H1 (cell line): Measurements from ENCODE around the gene CNR2. TPM values are rescaled to one million over a fixed set of nuclear protein-coding genes. Genes with fewer than 3 reads are reported as not detected.

ENCODE experiments used
- CTCF ChIA-PET: fragments of 300-600 bp; sonication (Branson Sonifier 250); formaldehyde crosslinking; loops from one replicate; lab custom pipeline; 2021; ENCODE audit not compliant: partially characterized antibody; lab: Charles Lee
- POLR2A ChIA-PET: fragments of 300-600 bp; sonication (Branson Sonifier 250); formaldehyde crosslinking; loops from one replicate; lab custom pipeline; 2021; ENCODE audit warnings: inconsistent platforms; ENCODE audit not compliant: partially characterized antibody; lab: Charles Lee
- DNase-seq, 2 experiments: peaks; one replicate each; pipeline versions ENCODE4 v3.0.0 to v3.0.0-alpha.2; 2010 to 2022; ENCODE audit warnings: low spot score in 2 of 2, low read depth in 1 of 2, mixed read lengths in 1 of 2
- FAIRE-seq: peaks from 2 replicates; lab custom pipeline; 2011; peaks lifted over from hg19 to GRCh38; lab: Jason Lieb, UNC
- H2AFZ ChIP-seq: 2 replicates; pipeline ENCODE4 v1.8.1; 2012; ENCODE audit warnings: low read length, inconsistent platforms
- H2AK5ac ChIP-seq: 2 replicates; pipeline ENCODE4 v1.6.1; 2013; ENCODE audit warnings: low read depth, low read length
- H2BK120ac ChIP-seq: replicated peaks from 2 replicates; pipeline ENCODE3; 2013; ENCODE audit warnings: low read depth, low read length, inconsistent platforms
- H2BK12ac ChIP-seq: 2 replicates; pipeline ENCODE4 v1.6.1; 2013; ENCODE audit warnings: low read depth, low read length
- H2BK15ac ChIP-seq: 2 replicates; pipeline ENCODE4 v1.6.1; 2013; ENCODE audit warnings: low read length
- H2BK20ac ChIP-seq: 2 replicates; pipeline ENCODE4 v1.6.1; 2013; ENCODE audit warnings: low read length
- H2BK5ac ChIP-seq: 2 replicates; pipeline ENCODE4 v1.6.1; 2013; ENCODE audit warnings: low read depth, low read length
- H3K14ac ChIP-seq: 2 replicates; pipeline ENCODE4 v1.6.1; 2013; ENCODE audit warnings: inconsistent platforms; ENCODE audit not compliant: insufficient read length
- H3K18ac ChIP-seq: 2 replicates; pipeline ENCODE4 v1.6.1; 2013; ENCODE audit warnings: low read length; ENCODE audit errors: extremely low read depth
- H3K23ac ChIP-seq: 2 replicates; pipeline ENCODE4 v1.6.1; 2013; ENCODE audit warnings: inconsistent platforms; ENCODE audit not compliant: insufficient read length
- H3K23me2 ChIP-seq: 2 replicates; pipeline ENCODE4 v1.6.1; 2013; ENCODE audit warnings: low read depth, low read length
- H3K27ac ChIP-seq: 2 replicates; pipeline ENCODE4 v1.6.1; 2011; ENCODE audit warnings: low read depth, low read length, inconsistent platforms
- H3K27me3 ChIP-seq, 4 experiments: replicated peaks in 1 of 4; 1 replicate in 1 of 4; 2 replicates in 3 of 4; pipeline versions ENCODE4 v1.6.1 to v1.8.1; 2011 to 2013; ENCODE audit warnings: low read length in 3 of 4, mild to moderate bottlenecking in 3 of 4, inconsistent platforms in 2 of 4, mixed read lengths in 2 of 4, moderate library complexity in 1 of 4; ENCODE audit not compliant: control insufficient read depth in 3 of 4, insufficient read depth in 3 of 4; ENCODE audit errors: extremely low read depth in 1 of 4
- H3K36me3 ChIP-seq, 4 experiments: 2 replicates each; pipeline versions ENCODE4 v1.6.1 to v1.8.1; 2011 to 2013; ENCODE audit warnings: mild to moderate bottlenecking in 4 of 4, low read length in 3 of 4, moderate library complexity in 2 of 4, control low read depth in 1 of 4, inconsistent platforms in 1 of 4; ENCODE audit not compliant: insufficient read depth in 4 of 4, control insufficient read depth in 2 of 4
- H3K4ac ChIP-seq: replicated peaks from 2 replicates; pipeline ENCODE3; 2013; ENCODE audit warnings: low read length, low read depth, mixed read lengths, inconsistent platforms; ENCODE audit not compliant: insufficient read length
- H3K4me1 ChIP-seq, 4 experiments: replicated peaks in 1 of 4; 1 replicate in 1 of 4; 2 replicates in 3 of 4; pipeline versions ENCODE4 v1.6.1 to v1.8.1; 2011 to 2013; ENCODE audit warnings: low read length in 3 of 4, inconsistent platforms in 2 of 4, mixed read lengths in 1 of 4; ENCODE audit not compliant: insufficient read depth in 4 of 4, control insufficient read depth in 3 of 4
- H3K4me2 ChIP-seq, 2 experiments: 2 replicates each; pipeline versions ENCODE4 v1.6.1 to v1.8.1; 2011 to 2013; ENCODE audit warnings: low read depth in 2 of 2, low read length in 2 of 2, control low read depth in 1 of 2, inconsistent platforms in 1 of 2, mild to moderate bottlenecking in 1 of 2; ENCODE audit not compliant: insufficient read depth in 1 of 2
- H3K4me3 ChIP-seq, 4 experiments: fragments of 200-600, 300-600 bp in 1 of 4; sonication (generic), shearing (Covaris generic), sonication (Bioruptor Twin) in 1 of 4; 2 replicates each; pipeline versions ENCODE4 v1.5.1 to v1.8.1; 2011 to 2016; ENCODE audit warnings: low read length in 4 of 4, low read depth in 3 of 4, control low read depth in 2 of 4, inconsistent platforms in 2 of 4, mild to moderate bottlenecking in 2 of 4, mixed read lengths in 1 of 4, moderate library complexity in 1 of 4; ENCODE audit not compliant: insufficient read depth in 2 of 4; ENCODE audit errors: extremely low read depth in 1 of 4
- H3K56ac ChIP-seq: replicated peaks from 2 replicates; pipeline ENCODE3; 2013; ENCODE audit warnings: low read depth, mild to moderate bottlenecking, mixed read lengths, low read length, inconsistent platforms; ENCODE audit not compliant: insufficient read length
- H3K79me1 ChIP-seq: 2 replicates; pipeline ENCODE4 v1.6.1; 2013; ENCODE audit warnings: low read depth, low read length, control low read depth
- H3K79me2 ChIP-seq, 2 experiments: 2 replicates each; pipeline versions ENCODE4 v1.6.1 to v1.8.1; 2012 to 2013; ENCODE audit warnings: low read length in 2 of 2, mild to moderate bottlenecking in 2 of 2, inconsistent platforms in 1 of 2; ENCODE audit not compliant: insufficient read depth in 2 of 2, control insufficient read depth in 1 of 2
- H3K9ac ChIP-seq, 4 experiments: replicated peaks in 1 of 4; 1 replicate in 1 of 4; 2 replicates in 3 of 4; pipeline versions ENCODE4 v1.6.1 to v1.8.1; 2011 to 2013; ENCODE audit warnings: low read depth in 3 of 4, low read length in 3 of 4, control low read depth in 2 of 4, mild to moderate bottlenecking in 2 of 4, moderate library complexity in 2 of 4, inconsistent platforms in 1 of 4; ENCODE audit errors: extremely low read depth in 1 of 4
- H3K9me3 ChIP-seq, 2 experiments: 2 replicates each; pipeline versions ENCODE4 v1.6.1 to v1.8.1; 2012 to 2013; ENCODE audit warnings: mild to moderate bottlenecking in 2 of 2, moderate library complexity in 2 of 2, control low read depth in 1 of 2, inconsistent platforms in 1 of 2, low read depth in 1 of 2, low read length in 1 of 2, mixed read lengths in 1 of 2; ENCODE audit not compliant: insufficient read depth in 2 of 2
- H4K20me1 ChIP-seq, 2 experiments: replicated peaks in 1 of 2; 2 replicates each; pipeline versions ENCODE3 to v1.8.1; 2011 to 2013; ENCODE audit warnings: inconsistent platforms in 2 of 2, low read length in 2 of 2, mild to moderate bottlenecking in 1 of 2; ENCODE audit not compliant: insufficient read depth in 2 of 2, control insufficient read depth in 1 of 2
- H4K5ac ChIP-seq: 2 replicates; pipeline ENCODE4 v1.6.1; 2013; ENCODE audit warnings: low read length, low read depth, mixed read lengths, inconsistent platforms; ENCODE audit not compliant: insufficient read length
- H4K8ac ChIP-seq: 2 replicates; pipeline ENCODE4 v1.8.0; 2013; ENCODE audit warnings: mild to moderate bottlenecking, moderate library complexity, low read length, inconsistent platforms; ENCODE audit not compliant: insufficient read depth; ENCODE audit errors: extremely low read depth
- H4K91ac ChIP-seq: replicated peaks from 2 replicates; pipeline ENCODE3; 2013; ENCODE audit warnings: low read length, mixed read lengths, inconsistent platforms; ENCODE audit not compliant: insufficient read length
- CTBP2 ChIP-seq: IDR thresholded peaks from 2 replicates; pipeline ENCODE4 v1.7.0; 2011; ENCODE audit warnings: borderline replicate concordance, mild to moderate bottlenecking, moderate library complexity, mixed read lengths, low read length; ENCODE audit not compliant: insufficient read depth, insufficient read length
- SP2 ChIP-seq: IDR thresholded peaks from 2 replicates; pipeline ENCODE4 v1.6.1; 2012; ENCODE audit warnings: mild to moderate bottlenecking, low read length, inconsistent platforms
- TBP ChIP-seq: IDR thresholded peaks from 2 replicates; pipeline ENCODE4 v1.6.1; 2011; ENCODE audit warnings: low read depth, low read length, improper control_type of control experiment
- WGBS, 2 experiments: shearing (Covaris generic) in 1 of 2; methylation state at CpG; one replicate each; pipeline versions ENCODE4 v1.1.6 to v1.1.7; 2013 to 2015; ENCODE audit warnings: low lambda C conversion rate in 2 of 2, mixed read lengths in 2 of 2, inconsistent platforms in 1 of 2, low coverage in 1 of 2, missing lambda C conversion rate in 1 of 2; ENCODE audit not compliant: insufficient replicate concordance in 2 of 2, insufficient coverage in 1 of 2, insufficient read length in 1 of 2; ENCODE audit errors: extremely low coverage in 1 of 2, missing lambda C conversion rate in 1 of 2; 5-methylcytosine and 5-hydroxymethylcytosine counted together
- polyA plus RNA-seq, 7 experiments: library from polyadenylated mRNA; depleted of rRNA in 3 of 7; stranded (reverse) in 5 of 7; unstranded in 2 of 7; fragments of >200 nt in 5 of 7; fragments of 200-250 nt in 2 of 7; gene quantifications; 1 replicate in 5 of 7; 2 replicates in 1 of 7; 4 replicates in 1 of 7; pipeline versions ENCODE4 v1.2.1 to v1.2.3, GENCODE V29; 2011 to 2013; ENCODE audit warnings: missing spikeins in 2 of 7, mixed read lengths in 2 of 7
- total RNA-seq: library from RNA; stranded (reverse); fragmentation: NEBNext Ultra II Directional; extraction: Animal tissue kit (Norgen Biotek cat#: 25700); gene quantifications from 2 replicates; pipeline ENCODE4 v1.2.1, GENCODE V29; 2021
- TF ChIP-seq, protein P1 (sequence below): IDR thresholded peaks from 2 replicates; pipeline ENCODE4 v1.6.1; 2012; ENCODE audit warnings: inconsistent platforms

CNR2 gene
- total and polyA plus RNA-seq, 2 of the 8 experiments (the other 6 are each of a cell fraction or from before 2014, with no cell fraction given) = not detected

DNA sequence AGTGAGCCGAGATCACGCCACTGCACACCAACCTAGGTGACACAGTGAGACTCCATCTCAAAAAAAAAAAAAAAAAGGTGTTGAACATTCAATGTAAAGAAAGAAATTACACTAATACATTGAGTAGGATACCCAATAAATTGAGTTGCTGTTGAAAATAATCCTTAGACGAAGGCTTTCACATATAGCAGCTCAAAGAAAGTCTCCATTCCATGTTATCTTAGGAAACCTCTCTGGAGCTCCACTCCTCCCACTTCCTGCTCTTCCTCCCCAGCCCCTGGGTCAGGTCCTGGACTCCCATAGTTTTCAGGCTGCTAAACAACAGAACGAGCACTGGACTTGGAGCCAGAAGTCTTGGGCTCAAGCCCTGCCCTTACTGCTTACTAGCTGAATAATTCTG, 15.6 kb upstream of the CNR2 start:
- FAIRE-seq (no peak), DNase-seq (no peak)
- Histone ChIP-seq H2BK12ac (no peak overlapping the region), H3K14ac (no peak overlapping the region), H3K23me2 (no peaks in the 10 kb centered on the region), H3K27me3 (no peaks in the 10 kb centered on the region), H2AFZ (no peak overlapping the region), H4K5ac (no peak overlapping the region), H3K79me1 (no peaks in the 10 kb centered on the region), H3K4ac (no peak overlapping the region), H2AK5ac (no peak overlapping the region), H2BK120ac (no peak overlapping the region), H2BK5ac (no peak overlapping the region), H4K20me1 (no peaks in the 10 kb centered on the region), H2BK15ac (no peak overlapping the region), H3K18ac (no peak overlapping the region), H3K56ac (no peak overlapping the region), H4K8ac (no peak overlapping the region), H2BK20ac (no peak overlapping the region), H3K23ac (no peak overlapping the region), H3K4me1 (no peaks in the 10 kb centered on the region), H3K27ac (no peak overlapping the region), H3K4me3 (no peak overlapping the region), H3K9me3 (no peaks in the 10 kb centered on the region; a peak in 1 of 4 replicates), H4K91ac (no peak overlapping the region), H3K4me2 (no peak overlapping the region), H3K36me3 (no peaks in the 10 kb centered on the region), H3K9ac (no peak overlapping the region), H3K79me2 (no peaks in the 10 kb centered on the region)
- WGBS, 2 experiments = 96% methylated on average over 4 of the region's 4 CpGs; no CpG with 5 or more reads in 1 of the 2 experiments
- POLR2A ChIA-PET = interaction anchor here (0.6 kb wide), 1 partner anchor 111 kb away, joined by 3 read pairs; no protein-coding TSS in a partner anchor
- no peak for TF ChIP-seq TBP
- no peak for TF ChIP-seq SP2
- TF ChIP-seq, protein P1, sequence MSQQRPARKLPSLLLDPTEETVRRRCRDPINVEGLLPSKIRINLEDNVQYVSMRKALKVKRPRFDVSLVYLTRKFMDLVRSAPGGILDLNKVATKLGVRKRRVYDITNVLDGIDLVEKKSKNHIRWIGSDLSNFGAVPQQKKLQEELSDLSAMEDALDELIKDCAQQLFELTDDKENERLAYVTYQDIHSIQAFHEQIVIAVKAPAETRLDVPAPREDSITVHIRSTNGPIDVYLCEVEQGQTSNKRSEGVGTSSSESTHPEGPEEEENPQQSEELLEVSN = no peak
- no peak for TF ChIP-seq CTBP2
- CTCF ChIA-PET = interaction anchor here (1.0 to 2.7 kb wide), 3 partner anchors 12 to 117 kb away, joined by 3 to 10 read pairs (median 4); no protein-coding TSS in a partner anchor
